ENCODE results near the gene CNTN1. TPM values are rescaled to one million over a fixed set of nuclear protein-coding genes. Genes with fewer than 3 reads are reported as not detected.
A peak's percentile ranks its signal among the peaks of the same experiment; 100 is the strongest.

CNTN1 gene
- total RNA-seq, 4 donors from 2014 or later: 64.1 to 193 (median 92.4) TPM

GRCh38 chr12:40693207-40693821, 1.1 kb downstream of the CNTN1 start:
- WGBS, 2 donors (ENCODE audit: low coverage in 1 of 2): 3 to 6% methylated on average over 7 to 10 of the region's 24 CpGs

GRCh38 chr12:40697566-40698259, 5.5 kb downstream of the CNTN1 start:
- Histone ChIP-seq H3K4me3 (no peak overlapping the region), H3K27me3 (no peaks in the 10 kb centered on the region), H3K27ac (peak overlapping the region in 1 of 4 donors; percentile 3), H3K4me1 (peaks cover 0 to 17% (median 0%) of the 10 kb centered on the region in 3 donors), H3K9me3 (no peaks in the 10 kb centered on the region), H3K36me3 (no peaks in the 10 kb centered on the region)
- TF ChIP-seq POLR2AphosphoS5 (IDR thresholded peaks at IDR 0.05) (no peak), POLR2A (IDR thresholded peaks at IDR 0.05) (no peak), EP300 (IDR thresholded peaks at IDR 0.05) (no peak), CTCF (IDR thresholded peaks at IDR 0.05) (no peak)
- WGBS, 2 donors (ENCODE audit: low coverage in 1 of 2): 73 to 82% methylated on average over 5 of the region's 6 CpGs
- peak; percentile 28 for ATAC-seq

More at GRCh38 chr12:40693207-40693821, 1.1 kb downstream of the CNTN1 start:
- Histone ChIP-seq H3K4me1 (peaks cover 0 to 20% (median 0%) of the 10 kb centered on the region in 3 donors), H3K36me3 (no peaks in the 10 kb centered on the region), H3K4me3 (peak overlapping the region; percentile 79 to 85), H3K27ac (peak overlapping the region; percentile 5 to 83 (median 77)), H3K27me3 (no peaks in the 10 kb centered on the region), H3K9me3 (no peaks in the 10 kb centered on the region)
- TF ChIP-seq CTCF (IDR thresholded peaks at IDR 0.05) (no peak), POLR2A (IDR thresholded peaks at IDR 0.05) (no peak), POLR2AphosphoS5 (IDR thresholded peaks at IDR 0.05) (no peak), EP300 (IDR thresholded peaks at IDR 0.05) (no peak)
- ATAC-seq: peak; percentile 61

- TF ChIP-seq CTCF (IDR thresholded peaks at IDR 0.05): no peak
- no peak for TF ChIP-seq POLR2AphosphoS5 (IDR thresholded peaks at IDR 0.05)
- TF ChIP-seq EP300 (IDR thresholded peaks at IDR 0.05): no peak
- TF ChIP-seq POLR2A (IDR thresholded peaks at IDR 0.05): no peak
- Histone ChIP-seq H3K27ac (no peak overlapping the region), H3K27me3 (no peaks in the 10 kb centered on the region), H3K4me3 (no peak overlapping the region), H3K9me3 (no peaks in the 10 kb centered on the region), H3K36me3 (no peaks in the 10 kb centered on the region), H3K4me1 (peaks cover 0 to 9% (median 0%) of the 10 kb centered on the region in 3 donors)
- ATAC-seq: no peak
- 81 to 100% methylated on average over 3 to 4 of the region's 4 CpGs for WGBS, 2 donors (ENCODE audit: low coverage in 1 of 2)
These were observed 9.5 kb downstream of the CNTN1 start for GRCh38 chr12:40701756-40702155.

- Histone ChIP-seq H3K27me3 (no peaks in the 10 kb centered on the region), H3K4me1 (peaks cover 0 to 4% (median 0%) of the 10 kb centered on the region in 3 donors), H3K4me3 (no peak overlapping the region), H3K9me3 (no peaks in the 10 kb centered on the region), H3K27ac (no peak overlapping the region), H3K36me3 (no peaks in the 10 kb centered on the region)
- no peak for TF ChIP-seq POLR2A (IDR thresholded peaks at IDR 0.05)
- no peak for TF ChIP-seq POLR2AphosphoS5 (IDR thresholded peaks at IDR 0.05)
- TF ChIP-seq CTCF (IDR thresholded peaks at IDR 0.05): no peak
- no peak for TF ChIP-seq EP300 (IDR thresholded peaks at IDR 0.05)
- ATAC-seq: no peak
These were observed 18.9 kb downstream of the CNTN1 start for GRCh38 chr12:40711121-40711520.

GRCh38 chr12:40714636-40715035, 22.4 kb downstream of the CNTN1 start:
- H3K27me3 ChIP-seq: no peaks in the 10 kb centered on the region
- H3K9me3 ChIP-seq: no peaks in the 10 kb centered on the region
- ATAC-seq: no peak
- H3K27ac ChIP-seq: no peak overlapping the region
- 67 to 75% methylated on average over 1 of the region's 1 CpG for WGBS, 2 donors (ENCODE audit: low coverage in 1 of 2)
- no peak overlapping the region for H3K4me3 ChIP-seq
- no peak for TF ChIP-seq POLR2AphosphoS5 (IDR thresholded peaks at IDR 0.05)
- TF ChIP-seq EP300 (IDR thresholded peaks at IDR 0.05): no peak
- no peak for TF ChIP-seq CTCF (IDR thresholded peaks at IDR 0.05)
- no peak for TF ChIP-seq POLR2A (IDR thresholded peaks at IDR 0.05)
- H3K4me1 ChIP-seq: peaks cover 0 to 4% (median 0%) of the 10 kb centered on the region in 3 donors
- no peaks in the 10 kb centered on the region for H3K36me3 ChIP-seq
